NT2/D1 (cell line): ENCODE results near the gene SAMD10.

Source experiments
- DNase-seq: peaks from one replicate; pipeline ENCODE4 v3.0.0-alpha.2; 2011; ENCODE audit warnings: low read depth, low spot score
- H3K27me3 ChIP-seq: 2 replicates; pipeline ENCODE4 v1.6.0; 2011; ENCODE audit warnings: mild to moderate bottlenecking; ENCODE audit not compliant: insufficient read length, insufficient read depth
- H3K36me3 ChIP-seq: 2 replicates; pipeline ENCODE4 v1.6.1; 2011; ENCODE audit warnings: mild to moderate bottlenecking, low read length, mixed read lengths; ENCODE audit not compliant: insufficient read depth, insufficient read length
- H3K4me1 ChIP-seq: 2 replicates; pipeline ENCODE4 v1.5.1; 2011; ENCODE audit not compliant: insufficient read depth, insufficient read length
- H3K4me3 ChIP-seq: 2 replicates; pipeline ENCODE4 v1.5.1; 2011; ENCODE audit warnings: low read depth; ENCODE audit not compliant: insufficient read length
- H3K9ac ChIP-seq: 2 replicates; pipeline ENCODE4 v1.6.0; 2011; ENCODE audit warnings: low read depth; ENCODE audit not compliant: insufficient read length
- H3K9me3 ChIP-seq: 2 replicates; pipeline ENCODE4 v1.5.1; 2011; ENCODE audit warnings: mild to moderate bottlenecking, low read length; ENCODE audit not compliant: insufficient read depth
- SUZ12 ChIP-seq: IDR thresholded peaks from 2 replicates; pipeline ENCODE4 v1.6.1; 2011; ENCODE audit not compliant: insufficient read length, insufficient read depth; ENCODE audit errors: extremely low read depth
- YY1 ChIP-seq: IDR thresholded peaks from 2 replicates; pipeline ENCODE4 v1.6.1; 2011; ENCODE audit not compliant: insufficient read length, insufficient read depth
- ZNF274 ChIP-seq: IDR thresholded peaks from 2 replicates; pipeline ENCODE4 v1.6.1; 2011; ENCODE audit warnings: mild to moderate bottlenecking, low read depth, low read length

SAMD10 gene

DNA sequence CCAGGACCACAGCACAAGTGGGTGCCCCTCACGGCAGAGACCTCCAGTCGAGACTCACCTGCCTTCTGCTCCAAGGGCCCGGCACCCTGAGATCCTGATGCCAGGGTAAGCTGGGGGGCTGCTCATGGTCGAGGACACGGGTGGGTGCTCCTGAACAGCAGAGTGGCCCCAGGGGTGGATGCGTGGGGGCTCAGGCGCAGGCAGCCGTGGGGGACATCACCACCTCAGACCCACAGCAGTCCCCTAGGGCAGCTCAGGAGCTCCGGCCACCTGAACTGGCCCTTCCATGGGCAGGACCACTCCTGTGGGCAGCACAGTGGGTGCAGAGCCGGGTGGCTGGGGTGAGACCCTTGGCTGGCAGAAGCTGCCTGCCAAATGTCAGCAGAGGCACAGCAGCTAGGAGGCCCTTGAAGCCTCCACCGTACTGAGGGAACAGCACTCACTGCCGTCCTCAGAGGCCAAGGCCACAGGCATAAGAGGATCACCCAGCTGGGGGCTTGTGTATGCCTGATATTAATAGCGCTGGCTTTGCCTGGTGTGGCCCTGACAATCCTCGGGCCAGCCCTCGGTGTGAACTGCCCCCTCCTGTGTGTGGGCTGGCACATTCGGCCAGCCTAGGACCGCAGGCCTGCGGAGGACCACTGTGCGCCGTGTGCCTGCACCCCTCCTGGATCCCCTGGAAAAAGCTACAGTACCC is 28.6 kb downstream of the SAMD10 start:
- Histone ChIP-seq H3K36me3 (peaks cover 54% of the 10 kb centered on the region), H3K9me3 (no peaks in the 10 kb centered on the region), H3K27me3 (no peaks in the 10 kb centered on the region), H3K9ac (peak overlapping the region; percentile 32), H3K4me1 (peaks cover 52% of the 10 kb centered on the region), H3K4me3 (no peak overlapping the region)
- no peak for TF ChIP-seq SUZ12
- no peak for TF ChIP-seq ZNF274
- TF ChIP-seq YY1, result no peak
- DNase-seq, result no peak

DNA sequence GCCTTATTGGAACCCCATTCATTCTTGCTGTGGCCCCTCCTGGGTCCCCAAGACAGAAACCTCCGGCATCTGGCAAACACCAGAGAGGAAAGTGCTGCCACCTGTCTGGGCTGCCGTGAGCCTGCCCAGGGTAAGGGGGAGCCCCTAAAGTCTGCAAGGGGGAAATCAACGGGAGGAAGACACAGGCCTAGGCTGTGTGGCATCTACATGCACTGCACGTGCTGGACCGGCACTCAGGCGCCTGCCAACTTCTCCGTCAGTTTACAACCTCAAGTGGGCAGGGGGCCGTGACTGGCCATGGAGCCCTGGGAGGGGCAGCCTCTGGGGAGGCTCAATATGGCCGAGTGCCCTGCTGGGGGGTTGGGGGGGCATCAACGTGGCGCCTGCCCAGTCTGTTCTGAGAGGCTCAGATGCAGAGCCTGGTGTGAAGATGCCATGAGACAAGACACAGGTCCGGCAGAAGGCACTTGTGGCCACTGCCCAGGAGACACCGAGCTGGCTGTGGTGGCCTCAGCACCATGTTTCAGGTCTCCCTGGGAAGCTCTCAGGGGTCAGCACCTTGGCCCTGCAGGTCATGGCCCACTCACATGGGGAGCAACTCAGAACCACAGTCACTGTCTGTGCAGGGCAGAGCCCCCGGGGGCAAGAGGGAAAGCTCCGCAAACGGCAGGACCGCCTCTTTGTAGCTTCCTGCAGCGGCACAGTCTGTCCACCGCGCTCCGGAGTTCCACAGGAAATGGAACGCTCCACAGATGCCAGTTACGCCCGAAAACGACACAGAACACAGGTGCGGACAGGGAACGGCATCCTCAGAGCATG is 31.6 kb downstream of the SAMD10 start:
- no peak for TF ChIP-seq SUZ12
- TF ChIP-seq ZNF274, result no peak
- no peak for TF ChIP-seq YY1
- H3K9ac ChIP-seq, result no peak overlapping the region
- no peaks in the 10 kb centered on the region for H3K27me3 ChIP-seq
- no peaks in the 10 kb centered on the region for H3K9me3 ChIP-seq
- H3K36me3 ChIP-seq, result peaks cover 71% of the 10 kb centered on the region
- no peak for DNase-seq
- no peak overlapping the region for H3K4me3 ChIP-seq
- H3K4me1 ChIP-seq, result peaks cover 47% of the 10 kb centered on the region

DNA sequence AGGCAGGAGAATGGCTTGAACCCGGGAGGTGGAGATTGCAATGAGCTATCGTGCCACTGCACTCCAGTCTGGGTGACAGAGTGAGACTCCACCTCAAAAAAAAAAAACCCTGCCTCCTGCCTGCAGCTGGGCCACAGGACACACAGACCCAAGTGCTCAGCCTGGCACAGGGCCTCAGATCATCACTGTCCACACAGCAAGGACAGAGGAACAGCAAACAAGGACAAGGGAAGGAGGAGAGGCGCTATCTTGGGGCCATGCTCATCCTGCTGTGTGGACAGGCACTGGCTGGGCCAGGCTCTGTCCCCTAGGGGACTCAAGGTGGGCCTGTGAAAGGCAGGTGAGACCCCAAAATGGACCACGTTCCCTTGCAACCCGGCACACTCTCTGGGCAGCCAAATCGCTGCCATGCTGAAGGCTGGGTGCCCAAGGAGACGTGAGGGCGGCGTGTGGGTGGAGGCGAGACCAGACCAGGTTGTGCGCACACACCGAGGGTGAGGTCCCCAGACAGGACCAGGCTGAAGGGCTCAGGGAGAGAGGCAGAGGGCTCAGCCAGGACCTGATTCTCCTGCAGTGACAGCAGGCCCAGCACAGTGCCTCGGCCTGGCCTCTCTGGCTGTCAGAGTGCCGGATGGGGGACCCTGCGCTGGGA is 32.3 kb downstream of the SAMD10 start:
- H3K4me3 ChIP-seq, result no peak overlapping the region
- H3K36me3 ChIP-seq, result peaks cover 70% of the 10 kb centered on the region
- no peaks in the 10 kb centered on the region for H3K27me3 ChIP-seq
- no peak for TF ChIP-seq YY1
- TF ChIP-seq SUZ12, result no peak
- no peak for TF ChIP-seq ZNF274
- peaks cover 42% of the 10 kb centered on the region for H3K4me1 ChIP-seq
- H3K9me3 ChIP-seq, result no peaks in the 10 kb centered on the region
- no peak for DNase-seq
- no peak overlapping the region for H3K9ac ChIP-seq

DNA sequence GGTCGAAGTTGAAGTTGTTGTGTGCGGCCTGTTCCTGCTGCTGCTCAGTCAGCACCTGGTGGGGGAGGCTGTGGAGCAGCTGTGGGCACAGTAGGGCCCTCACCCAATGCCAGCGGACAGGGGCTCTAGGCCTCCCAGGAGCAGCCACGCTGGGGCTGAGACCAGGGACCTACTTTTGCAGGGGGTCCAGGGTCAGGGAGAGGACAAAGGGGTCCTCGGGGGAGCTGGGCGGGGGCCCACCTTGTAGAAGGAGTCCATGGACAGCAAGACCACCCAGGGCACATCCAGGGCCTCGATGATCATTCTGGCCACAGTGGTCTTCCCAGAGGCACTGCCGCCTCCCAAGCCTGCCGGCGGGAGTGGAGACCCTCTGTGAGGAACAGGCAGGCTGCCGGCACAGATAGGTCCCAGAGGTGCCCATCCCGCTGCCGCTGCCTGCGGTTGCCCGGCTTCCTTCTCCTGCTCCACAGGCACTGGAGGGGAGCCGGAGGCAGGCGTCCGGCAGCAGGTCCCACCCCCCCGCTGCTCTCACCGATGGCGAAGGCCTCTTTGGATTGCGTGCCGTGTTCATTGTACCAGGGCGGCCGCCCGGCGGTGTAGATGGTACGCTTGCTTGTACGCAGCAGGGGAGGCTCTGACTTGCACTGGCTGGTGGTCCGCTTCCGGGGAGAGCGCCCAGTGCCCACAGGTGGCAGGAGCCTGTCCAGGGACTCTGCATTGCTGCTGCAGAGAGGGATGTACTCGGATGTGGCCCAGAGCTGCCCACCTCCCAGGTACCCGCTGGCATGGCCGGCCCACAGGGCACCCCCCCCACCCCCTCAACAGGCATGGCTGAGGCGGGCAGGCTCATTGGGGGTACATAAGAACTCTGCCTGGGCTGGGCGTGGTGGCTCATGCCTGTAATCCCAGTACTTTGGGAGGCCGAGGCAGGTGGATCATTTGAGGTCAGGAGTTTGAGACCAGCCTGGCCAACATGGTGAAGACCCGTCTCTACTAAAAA is 33.2 kb downstream of the SAMD10 start:
- Histone ChIP-seq H3K4me3 (no peak overlapping the region), H3K27me3 (no peaks in the 10 kb centered on the region), H3K9me3 (no peaks in the 10 kb centered on the region), H3K4me1 (peaks cover 39% of the 10 kb centered on the region), H3K36me3 (peaks cover 66% of the 10 kb centered on the region), H3K9ac (no peak overlapping the region)
- no peak for DNase-seq
- TF ChIP-seq SUZ12 (no peak), ZNF274 (no peak), YY1 (no peak)

DNA sequence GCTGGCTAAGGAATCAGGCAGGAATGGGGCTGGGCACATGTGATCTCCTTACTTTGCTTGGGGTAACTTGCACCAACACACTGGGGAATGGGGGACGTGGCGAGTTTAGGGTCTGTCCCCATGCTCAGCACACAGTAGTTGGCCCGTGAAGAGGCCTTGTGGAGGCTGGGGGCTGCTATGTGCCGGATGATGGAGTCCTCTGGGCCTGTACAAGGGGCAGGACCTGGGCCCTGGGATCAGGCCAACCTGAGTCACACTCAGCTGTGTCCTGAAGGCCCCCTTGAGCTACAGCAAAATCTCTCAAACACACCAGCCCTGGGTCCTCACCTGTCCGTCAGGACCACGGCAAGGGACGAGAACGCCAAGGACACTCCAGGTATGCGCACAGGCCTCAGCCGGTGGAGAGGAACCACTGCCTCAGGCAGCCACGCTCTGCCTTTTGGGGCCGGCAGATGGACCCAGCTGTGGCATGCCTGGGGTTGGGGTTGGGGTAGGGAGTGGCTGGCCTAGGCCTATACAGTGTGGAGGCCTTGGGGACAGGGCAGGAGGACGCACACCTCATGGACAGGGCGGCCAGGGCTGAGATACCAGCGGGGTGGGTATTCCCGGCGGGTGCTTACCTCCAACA is 34.3 kb downstream of the SAMD10 start:
- no peaks in the 10 kb centered on the region for H3K27me3 ChIP-seq
- no peak for DNase-seq
- peaks cover 67% of the 10 kb centered on the region for H3K36me3 ChIP-seq
- H3K4me1 ChIP-seq, result peaks cover 37% of the 10 kb centered on the region
- no peaks in the 10 kb centered on the region for H3K9me3 ChIP-seq
- H3K4me3 ChIP-seq, result no peak overlapping the region
- TF ChIP-seq SUZ12, result no peak
- no peak for TF ChIP-seq ZNF274
- TF ChIP-seq YY1, result no peak
- H3K9ac ChIP-seq, result no peak overlapping the region
